ENCODE measurements around the gene ZDHHC4. TPM values are rescaled to one million over a fixed set of nuclear protein-coding genes. Genes with fewer than 3 reads are reported as not detected.

ZDHHC4 gene
- total and polyA plus RNA-seq, 9 of the 15 experiments (the other 6 are each of a cell fraction or from before 2014, with no cell fraction given): 33.4 to 106 (median 58.3) TPM

DNA sequence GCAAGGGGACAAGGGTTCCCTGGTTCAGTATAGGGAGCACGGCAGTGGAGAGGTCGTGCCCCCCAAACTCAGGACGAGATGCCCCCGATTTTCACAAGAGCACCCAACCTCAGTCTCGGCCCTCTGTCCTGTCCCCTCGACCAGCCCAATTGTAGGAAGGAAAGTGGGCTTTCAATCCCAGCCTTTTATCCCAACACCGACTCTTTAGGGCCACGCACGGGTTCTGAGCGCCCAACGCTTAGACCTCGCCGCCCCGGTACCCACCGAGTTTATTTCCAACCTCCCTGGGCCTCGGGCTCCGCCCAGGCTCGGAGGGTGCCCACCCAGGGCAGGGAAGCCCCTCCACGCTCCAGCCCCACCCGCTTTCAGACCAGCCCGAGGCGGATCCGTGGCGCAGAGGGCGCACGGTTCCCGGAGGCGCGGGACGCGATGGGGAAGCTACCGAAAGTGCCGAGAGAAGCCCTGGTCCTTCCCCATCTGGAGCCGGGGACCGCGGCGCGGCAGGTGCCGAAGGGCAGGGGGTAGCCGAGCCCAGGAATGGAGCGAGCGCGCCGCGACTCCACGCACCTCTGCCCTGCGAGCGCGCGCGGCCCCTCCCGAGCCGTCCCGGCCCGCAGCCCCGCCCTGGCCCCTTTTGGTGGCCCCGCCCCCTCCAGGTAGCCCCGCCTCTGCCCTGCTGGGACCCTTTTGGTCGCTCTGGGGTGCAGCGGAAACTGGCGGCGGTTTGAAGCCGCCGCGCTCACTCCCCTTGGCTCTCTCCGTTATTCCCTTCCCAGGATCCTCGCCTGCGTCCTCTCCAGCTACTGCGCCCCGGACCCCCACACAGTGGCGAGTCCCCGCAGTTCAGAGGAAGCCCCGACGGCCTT, 46.4 kb upstream of the ZDHHC4 start:
- Histone ChIP-seq H3K9me1 (ENCODE audit: control insufficient read depth, insufficient read depth, low read length) (no peaks in the 10 kb centered on the region), H3K27ac (ENCODE audit: extremely low read depth, low read depth, low read length) (no peak overlapping the region), H3K4me2 (ENCODE audit: insufficient read depth, low read length) (peak overlapping the region; percentile 54), H3K9me3 (replicated peaks; ENCODE audit: control insufficient read depth, insufficient read depth, low read depth, low read length) (no peaks in the 10 kb centered on the region), H3K36me3 (ENCODE audit: control insufficient read depth, insufficient read depth, low read length) (no peaks in the 10 kb centered on the region), H4K20me1 (replicated peaks; ENCODE audit: control insufficient read depth, insufficient read depth, low read length) (peaks cover 2% of the 10 kb centered on the region; the same call in 1 of the 2 replicates), H3K9ac (ENCODE audit: insufficient read depth in 1 of 2, low read depth in 2 of 2, low read length in 2 of 2) (peak overlapping the region in 1 of 2 experiments; percentile 35; a peak in 1 of 4 replicates), H2AFZ (ENCODE audit: low read depth, low read length) (0 out of 2 replicates have a peak overlapping the region, but pooled peaks have one; percentile 44), H3K79me2 (ENCODE audit: control insufficient read depth, insufficient read depth, low read length) (no peaks in the 10 kb centered on the region), H3K4me1 (replicated peaks in 1 of 2; ENCODE audit: control insufficient read depth in 2 of 2, insufficient read depth in 2 of 2, low read length in 2 of 2) (peaks cover 0 to 23% of the 10 kb centered on the region in 2 experiments; a peak in 3 of 5 replicates), H3K4me3 (peak overlapping the region; percentile 18; the same call in 1 of the 2 replicates), H3K27me3 (ENCODE audit: control insufficient read depth in 2 of 2, insufficient read depth in 2 of 2, low read length in 2 of 2) (peaks cover 30 to 75% of the 10 kb centered on the region in 2 experiments)
- no TSS peak for BruUV-seq (replicated peaks)
- DNase-seq (ENCODE audit: extremely low read depth in 1 of 4, low spot score in 3 of 4): peak; percentile 30 to 85 (median 72)
- WGBS (ENCODE audit: insufficient coverage, low coverage, missing lambda C conversion rate): 10% methylated on average over 47 of the region's 74 CpGs
- no peak for TF ChIP-seq TEAD2 (tag; IDR thresholded peaks at IDR 0.05)
- TF ChIP-seq HDAC6 (IDR thresholded peaks at IDR 0.05; ENCODE audit: low read depth, low read length): peak; percentile 17; the same call in 1 of the 2 replicates
- intact Hi-C loops (cut with micrococcal nuclease): no loop called here
- in situ Hi-C loops (cut with MboI): no loop called here
- no peak for FAIRE-seq
- CTCF ChIA-PET (ENCODE audit: low intra/inter-chr PET ratio): no interaction called here
- POLR2A ChIA-PET: no interaction called here
- ATAC-seq: peak; percentile 84
